Stromal cell of bone marrow (primary cell): ENCODE data around the gene GOLGA6L6.
"Not testable (repeated sequence)": the region's sequence is repeated elsewhere in the genome, so short reads cannot be mapped to it uniquely, and the experiment has no call there.

Source experiments
- DNase-seq: peaks from one replicate; pipeline ENCODE4 v3.0.0-alpha.2; 2012; ENCODE audit warnings: low read depth

The GOLGA6L6 gene

GRCh38 chr15:20541700-20542099 is at the start of gene GOLGA6L6:
Gene GOLGA6L6 (minus strand): TSS chr15:20541800. CDS start chr15:20541709, 91 bp downstream.
- DNase-seq, result not testable (repeated sequence)

GRCh38 chr15:20590069-20590468 is 48.5 kb upstream of the GOLGA6L6 start:
- DNase-seq, result not testable (repeated sequence)

GRCh38 chr15:20586821-20587220 is 45.2 kb upstream of the GOLGA6L6 start:
- not testable (repeated sequence) for DNase-seq

- not testable (repeated sequence) for DNase-seq
Measured at GRCh38 chr15:20582726-20583115, 41.1 kb upstream of the GOLGA6L6 start.

- DNase-seq, result not testable (repeated sequence)
Measured at GRCh38 chr15:20582109-20582725, 40.6 kb upstream of the GOLGA6L6 start.

- not testable (repeated sequence) for DNase-seq
Measured at GRCh38 chr15:20581261-20582108, 39.9 kb upstream of the GOLGA6L6 start.

GRCh38 chr15:20579662-20580061 is 38.1 kb upstream of the GOLGA6L6 start:
- DNase-seq, result not testable (repeated sequence)

- DNase-seq, result not testable (repeated sequence)
Measured at GRCh38 chr15:20551289-20551688, 9.7 kb upstream of the GOLGA6L6 start.

- not testable (repeated sequence) for DNase-seq
Measured at GRCh38 chr15:20505926-20506658, 35.5 kb downstream of the GOLGA6L6 start.

- DNase-seq, result not testable (repeated sequence)
Measured at GRCh38 chr15:20502839-20503238, 38.8 kb downstream of the GOLGA6L6 start.

GRCh38 chr15:20501512-20502222 is 39.9 kb downstream of the GOLGA6L6 start:
- not testable (repeated sequence) for DNase-seq

- DNase-seq, result not testable (repeated sequence)
Measured at GRCh38 chr15:20497781-20498180, 43.8 kb downstream of the GOLGA6L6 start.

GRCh38 chr15:20493035-20493434 is 48.6 kb downstream of the GOLGA6L6 start:
- DNase-seq, result not testable (repeated sequence)

GRCh38 chr15:20492598-20492997 is 49.0 kb downstream of the GOLGA6L6 start:
- DNase-seq, result not testable (repeated sequence)

GRCh38 chr15:20489320-20489719 is 52.3 kb downstream of the GOLGA6L6 start:
- not testable (repeated sequence) for DNase-seq
